GM23338 (cell line): ENCODE measurements around the gene HS3ST1. TPM values are rescaled to one million over a fixed set of nuclear protein-coding genes. Genes with fewer than 3 reads are reported as not detected.
"Not testable (repeated sequence)": the region's sequence is repeated elsewhere in the genome, so short reads cannot be mapped to it uniquely, and the experiment has no call there.

Experiments used
- ATAC-seq: fragments of 200-7000 bp; cut with Tn5 transposase; 3 replicates; pipeline ENCODE4 v1.9.1; 2020
- DNase-seq: peaks from one replicate; pipeline ENCODE4 v3.0.0-alpha.2; 2015; ENCODE audit warnings: low spot score
- H2AFZ ChIP-seq: fragments of 200-600 bp; sonication (generic); 2 replicates; pipeline ENCODE4 v1.8.0; 2016; ENCODE audit warnings: antibody characterized with exemption, mild to moderate bottlenecking, moderate library complexity
- H3F3A ChIP-seq: fragments of 200-600 bp; sonication (generic); replicated peaks from 2 replicates; pipeline ENCODE4 v1.8.0; 2017; ENCODE audit warnings: antibody characterized with exemption, mixed run types, low read depth
- H3K27ac ChIP-seq: fragments of 200-600 bp; sonication (generic); 2 replicates; pipeline ENCODE4 v1.6.1; 2016; ENCODE audit warnings: low read depth
- H3K27me3 ChIP-seq: fragments of 200-600 bp; sonication (generic); 2 replicates; pipeline ENCODE4 v1.8.0; 2016; ENCODE audit warnings: mild to moderate bottlenecking, mixed run types, moderate library complexity; ENCODE audit not compliant: insufficient read depth
- H3K36me3 ChIP-seq: fragments of 200-600 bp; sonication (generic); 2 replicates; pipeline ENCODE4 v1.8.0; 2016; ENCODE audit warnings: mild to moderate bottlenecking; ENCODE audit not compliant: insufficient read depth
- H3K4me1 ChIP-seq: fragments of 200-600 bp; sonication (generic); 2 replicates; pipeline ENCODE4 v1.8.0; 2016; ENCODE audit warnings: mild to moderate bottlenecking, moderate library complexity; ENCODE audit not compliant: insufficient read depth
- H3K4me2 ChIP-seq: fragments of 200-600 bp; sonication (generic); 2 replicates; pipeline ENCODE4 v1.7.1; 2017; ENCODE audit warnings: mixed run types
- H3K4me3 ChIP-seq: fragments of 200-600 bp; sonication (generic); 2 replicates; pipeline ENCODE4 v1.6.1; 2016; ENCODE audit warnings: mixed run types
- H3K79me2 ChIP-seq: fragments of 200-600 bp; sonication (generic); replicated peaks from 2 replicates; pipeline ENCODE4 v1.8.0; 2017; ENCODE audit warnings: mild to moderate bottlenecking; ENCODE audit not compliant: insufficient read depth
- H3K9me2 ChIP-seq: fragments of 200-600 bp; sonication (generic); 2 replicates; pipeline ENCODE4 v1.8.0; 2017; ENCODE audit not compliant: insufficient read depth
- H4K20me1 ChIP-seq: fragments of 200-600 bp; sonication (generic); replicated peaks from 2 replicates; pipeline ENCODE4 v1.8.0; 2017; ENCODE audit warnings: mild to moderate bottlenecking; ENCODE audit not compliant: insufficient read depth
- H3K27ac Mint-ChIP-seq: 2 replicates; pipeline ENCODE4 v1.8.0; 2020; ENCODE audit warnings: inconsistent platforms, mild to moderate bottlenecking, moderate library complexity, mixed read lengths
- H3K27me3 Mint-ChIP-seq: 3 replicates; pipeline ENCODE4 v1.8.0; 2022; ENCODE audit warnings: low read depth, mild to moderate bottlenecking, moderate library complexity, mixed read lengths, inconsistent platforms; ENCODE audit not compliant: insufficient read depth, poor library complexity
- H3K36me3 Mint-ChIP-seq: 3 replicates; pipeline ENCODE4 v1.8.0; 2021; ENCODE audit warnings: low read depth, mild to moderate bottlenecking, inconsistent platforms, moderate library complexity, mixed read lengths
- H3K4me1 Mint-ChIP-seq: 3 replicates; pipeline ENCODE4 v1.8.0; 2020; ENCODE audit warnings: mild to moderate bottlenecking, inconsistent platforms, mixed read lengths
- H3K4me3 Mint-ChIP-seq: 3 replicates; pipeline ENCODE4 v1.8.0; 2021; ENCODE audit warnings: moderate library complexity, mild to moderate bottlenecking, inconsistent platforms, mixed read lengths
- H3K9me3 Mint-ChIP-seq: 3 replicates; pipeline ENCODE4 v1.8.0; 2020; ENCODE audit warnings: moderate library complexity, mild to moderate bottlenecking, inconsistent platforms, mixed read lengths
- CTCF ChIP-seq, 2 experiments: fragments of 200-600 bp in 1 of 2; sonication (generic) in 1 of 2; conservative IDR thresholded peaks; 2 replicates each; pipeline versions ENCODE4 v1.5.1 to v1.6.1; 2016 to 2017; ENCODE audit warnings: antibody characterized with exemption in 2 of 2, low read depth in 2 of 2, mild to moderate bottlenecking in 2 of 2, moderate library complexity in 1 of 2
- ETS1 ChIP-seq: IDR thresholded peaks from 2 replicates; pipeline ENCODE4 v1.6.1; 2016; ENCODE audit warnings: antibody characterized with exemption
- EZH2 ChIP-seq: fragments of 200-600 bp; sonication (generic); IDR thresholded peaks from one replicate; pipeline ENCODE4 v1.8.0; 2017; ENCODE audit warnings: antibody characterized with exemption, mild to moderate bottlenecking, low read depth; ENCODE audit not compliant: unreplicated experiment
- EZH2phosphoT487 ChIP-seq: fragments of 200-600 bp; sonication (generic); IDR thresholded peaks from one replicate; pipeline ENCODE4 v1.8.1; 2018; ENCODE audit warnings: antibody characterized with exemption; ENCODE audit not compliant: unreplicated experiment
- NANOG ChIP-seq: IDR thresholded peaks from 2 replicates; pipeline ENCODE4 v1.6.1; 2016; ENCODE audit warnings: antibody characterized with exemption, borderline replicate concordance
- STAT1 ChIP-seq: IDR thresholded peaks from one replicate; pipeline ENCODE4 v1.6.1; 2016; ENCODE audit warnings: antibody characterized with exemption; ENCODE audit not compliant: unreplicated experiment
- ZNF114 ChIP-seq: fragments of 250-450 bp; sonication (Bioruptor Pico); IDR thresholded peaks from 2 replicates; pipeline ENCODE4 v1.5.0; 2020; ENCODE audit warnings: mild to moderate bottlenecking, moderate library complexity
- ZNF462 ChIP-seq: fragments of 250-450 bp; sonication (Bioruptor Pico); IDR thresholded peaks from 2 replicates; pipeline ENCODE4 v1.5.0; 2020; ENCODE audit warnings: mild to moderate bottlenecking, moderate library complexity
- polyA plus RNA-seq: library from polyadenylated mRNA; unstranded; fragments of >200 nt; fragmentation: Nextera tagmentation; extraction: Ambion mirVana; gene quantifications from 2 replicates; pipeline ENCODE4 v1.2.1, GENCODE V29; 2016
- total RNA-seq: library from RNA; depleted of rRNA; stranded (reverse); fragments of >200 nt; shearing (Covaris generic); gene quantifications from 2 replicates; pipeline ENCODE4 v1.2.3, GENCODE V29; 2014

Gene HS3ST1
- total and polyA plus RNA-seq, 2 experiments from 2014 or later, result 0.94 to 1.3 TPM

- TF ChIP-seq ZNF462 (CRISPR knock-in tag) (no peak), CTCF (conservative IDR thresholded peaks at IDR 0.05; ENCODE audit: low read depth in 2 of 2) (no peak), EZH2 (no peak), ZNF114 (CRISPR knock-in tag) (no peak), NANOG (no peak), EZH2phosphoT487 (no peak), STAT1 (no peak), ETS1 (no peak)
Observed at GRCh38 chr4:11393551-11393950, 35.1 kb downstream of the HS3ST1 start (continued).

GRCh38 chr4:11384072-11384471, 44.6 kb downstream of the HS3ST1 start:
- not testable (repeated sequence) for H3K4me1 ChIP-seq, H3K79me2 ChIP-seq, H2AFZ ChIP-seq, H3K9me3 Mint-ChIP-seq, H3F3A ChIP-seq, H3K4me2 ChIP-seq, DNase-seq, H3K27ac Mint-ChIP-seq, H3K27ac ChIP-seq, H3K27me3 ChIP-seq, H3K4me1 Mint-ChIP-seq, H3K27me3 Mint-ChIP-seq, H4K20me1 ChIP-seq, H3K36me3 Mint-ChIP-seq, ATAC-seq, H3K36me3 ChIP-seq, H3K4me3 Mint-ChIP-seq, H3K4me3 ChIP-seq, H3K9me2 ChIP-seq
